Prostate gland (tissue), 2 donors: ENCODE data around the gene VWA5B2. TPM values are rescaled to one million over a fixed set of nuclear protein-coding genes. Genes with fewer than 3 reads are reported as not detected.

Experiments
- DNase-seq: peaks from one replicate; pipeline ENCODE4 v3.0.0-alpha.2; 2019; ENCODE audit warnings: low spot score
- H3K27ac ChIP-seq, 2 donors: fragments of 200-600 bp; sonication (generic); 2 replicates each; pipeline ENCODE4 v1.5.1; 2017 to 2019
- H3K27me3 ChIP-seq: fragments of 200-600 bp; sonication (generic); replicated peaks from 2 replicates; pipeline ENCODE4 v1.5.1; 2019; ENCODE audit not compliant: insufficient read depth
- H3K36me3 ChIP-seq, 2 donors: fragments of 200-600 bp; sonication (generic); 1 replicate in 1 of 2; 2 replicates in 1 of 2; pipeline versions ENCODE4 v1.5.1 to v1.8.1; 2017 to 2019
- H3K4me1 ChIP-seq: fragments of 200-600 bp; sonication (generic); replicated peaks from 2 replicates; pipeline ENCODE4 v1.5.1; 2019
- H3K4me3 ChIP-seq, 2 donors: fragments of 200-600 bp; sonication (generic); 2 replicates each; pipeline ENCODE4 v1.5.1; 2017 to 2019
- H3K9me3 ChIP-seq: fragments of 200-600 bp; sonication (generic); 2 replicates; pipeline ENCODE4 v1.5.1; 2017
- CTCF ChIP-seq, 4 experiments: fragments of 200-600 bp in 2 of 4; fragments of 450-650 bp in 2 of 4; sonication (generic) in 2 of 4; IDR thresholded peaks; 1 replicate in 3 of 4; 2 replicates in 1 of 4; pipeline ENCODE4 v1.5.1; 2016 to 2019; ENCODE audit warnings: antibody characterized with exemption in 4 of 4, mild to moderate bottlenecking in 2 of 4, moderate library complexity in 2 of 4
- POLR2A ChIP-seq: fragments of 450-650 bp; IDR thresholded peaks from one replicate; pipeline ENCODE4 v1.6.1; 2016; ENCODE audit warnings: antibody characterized with exemption, mild to moderate bottlenecking
- POLR2AphosphoS5 ChIP-seq: sonication (generic); formaldehyde crosslinking; IDR thresholded peaks from one replicate; pipeline ENCODE4 v1.6.1; 2017; ENCODE audit warnings: antibody characterized with exemption
- WGBS: methylation state at CpG from one replicate; pipeline ENCODE4 v1.1.5; 2018; 5-methylcytosine and 5-hydroxymethylcytosine counted together
- intact Hi-C: fragments of 100-400 bp; cut with DNase I; formaldehyde crosslinking; loops from one replicate; pipeline ENCODE4 v1.14.2; 2022
- total RNA-seq, 2 donors: library from RNA; depleted of rRNA; stranded (reverse); fragments of >200 nt; gene quantifications; one replicate each; pipeline ENCODE4 v1.1.0, GENCODE V29; 2016

Gene VWA5B2
- total RNA-seq, 2 donors from 2014 or later: 0.46 to 7.8 TPM

- WGBS: 92% methylated on average over 18 of the region's 18 CpGs
- peaks cover 29 to 38% of the 10 kb centered on the region in 2 donors for H3K36me3 ChIP-seq
Measured at GRCh38 chr3:184184546-184185230, 44.7 kb upstream of the VWA5B2 start.

GRCh38 chr3:184185461-184186183 lies 43.8 kb upstream of the VWA5B2 start:
- intact Hi-C loops: no loop called here
- Histone ChIP-seq H3K4me1 (peaks cover 12% of the 10 kb centered on the region), H3K27me3 (no peaks in the 10 kb centered on the region), H3K27ac (peak overlapping the region; percentile 79 to 83), H3K4me3 (peak overlapping the region; percentile 85 to 91), H3K9me3 (no peaks in the 10 kb centered on the region), H3K36me3 (peaks cover 25 to 35% of the 10 kb centered on the region in 2 donors)
- TF ChIP-seq POLR2A (peak; percentile 74), POLR2AphosphoS5 (peak; percentile 99), CTCF (IDR thresholded peaks at IDR 0.05) (no peak)
- DNase-seq: peak; percentile 99
- WGBS: 2% methylated on average over 35 of the region's 55 CpGs

More at GRCh38 chr3:184184546-184185230, 44.7 kb upstream of the VWA5B2 start:
- Histone ChIP-seq H3K4me3 (no peak overlapping the region), H3K4me1 (peaks cover 12% of the 10 kb centered on the region), H3K27me3 (no peaks in the 10 kb centered on the region), H3K27ac (peak overlapping the region; percentile 79 to 83), H3K9me3 (no peaks in the 10 kb centered on the region)
- no peak for TF ChIP-seq POLR2A
- no peak for TF ChIP-seq CTCF (IDR thresholded peaks at IDR 0.05)
- TF ChIP-seq POLR2AphosphoS5: no peak
- no peak for DNase-seq
- intact Hi-C loops: no loop called here

GRCh38 chr3:184186184-184186901 lies 43.0 kb upstream of the VWA5B2 start, which contains the start of gene ABCF3:
ABCF3 (plus strand) TSS chr3:184186199; CDS start chr3:184186208, 9 bp downstream.
- no peaks in the 10 kb centered on the region for H3K9me3 ChIP-seq
- intact Hi-C loops: no loop called here
- DNase-seq: no peak
- peak within 1 kb of the TSS; percentile 85 to 91 for H3K4me3 ChIP-seq
- under 1% methylated on average over 44 of the region's 45 CpGs for WGBS
- no peaks in the 10 kb centered on the region for H3K27me3 ChIP-seq
- TF ChIP-seq CTCF (IDR thresholded peaks at IDR 0.05) (peak in 1 of 4 experiments; percentile 6), POLR2A (no peak), POLR2AphosphoS5 (peak; percentile 48)
- peaks cover 12% of the 10 kb centered on the region for H3K4me1 ChIP-seq
- peaks cover 17 to 28% of the 10 kb centered on the region in 2 donors for H3K36me3 ChIP-seq
- H3K27ac ChIP-seq: peak within 1 kb of the TSS; percentile 79 to 83

- intact Hi-C loops: no loop called here
- peaks cover 12% of the 10 kb centered on the region for H3K4me1 ChIP-seq
- H3K27me3 ChIP-seq: no peaks in the 10 kb centered on the region
- peak overlapping the region in 1 of 2 donors; percentile 79 for H3K27ac ChIP-seq
- WGBS: 10% methylated on average over 3 of the region's 3 CpGs
- no peaks in the 10 kb centered on the region for H3K9me3 ChIP-seq
- peak overlapping the region; percentile 85 to 91 for H3K4me3 ChIP-seq
- H3K36me3 ChIP-seq: peaks cover 12 to 25% of the 10 kb centered on the region in 2 donors
- no peak for DNase-seq
- TF ChIP-seq CTCF (IDR thresholded peaks at IDR 0.05) (no peak), POLR2A (no peak), POLR2AphosphoS5 (no peak)
Measured at GRCh38 chr3:184186902-184187207, 42.5 kb upstream of the VWA5B2 start.
